Pancreas (tissue), 10 donors: ENCODE results near the gene PLK1. TPM values are rescaled to one million over a fixed set of nuclear protein-coding genes. Genes with fewer than 3 reads are reported as not detected.
A peak's percentile ranks its signal among the peaks of the same experiment; 100 is the strongest.
"Not testable (repeated sequence)": the region's sequence is repeated elsewhere in the genome, so short reads cannot be mapped to it uniquely, and the experiment has no call there.

Source experiments
- ATAC-seq, 4 donors: fragments of 200-7000 bp; cut with Tn5 transposase; one replicate each; pipeline versions ENCODE4 v1.8.0 to v1.9.1; 2020; ENCODE audit warnings: mild to moderate bottlenecking in 4 of 4, moderate library complexity in 4 of 4
- DNase-seq, 6 donors: peaks; one replicate each; pipeline ENCODE4 v3.0.0-alpha.2; 2020
- FAIRE-seq: peaks from 2 replicates; lab custom pipeline; 2012; peaks lifted over from hg19 to GRCh38; lab: Jason Lieb, UNC
- H3K27ac ChIP-seq, 4 donors: fragments of 200-600 bp; sonication (generic); 1 replicate in 3 of 4; 2 replicates in 1 of 4; pipeline versions ENCODE4 v1.5.0 to v1.8.0; 2020
- H3K27me3 ChIP-seq, 4 donors: fragments of 200-600 bp; one replicate each; pipeline ENCODE4 v1.8.0; 2021
- H3K36me3 ChIP-seq, 3 donors: fragments of 200-600 bp; sonication (generic) in 1 of 3; one replicate each; pipeline versions ENCODE4 v1.5.0 to v1.8.0; 2020 to 2021
- H3K4me1 ChIP-seq, 3 donors: fragments of 200-600 bp; one replicate each; pipeline ENCODE4 v1.8.0; 2021
- H3K4me3 ChIP-seq, 4 donors: fragments of 200-600 bp; sonication (generic) in 2 of 4; one replicate each; pipeline versions ENCODE4 v1.5.0 to v1.8.0; 2020 to 2021
- H3K9me3 ChIP-seq, 4 donors: fragments of 200-600 bp; one replicate each; pipeline ENCODE4 v1.8.0; 2021
- WGBS, 2 donors: extraction: QIAGEN DNeasy Blood & Tissue Kit; methylation state at CpG; one replicate each; pipeline ENCODE4 v1.1.7; 2013; 5-methylcytosine and 5-hydroxymethylcytosine counted together
- intact Hi-C, 3 donors: fragments of 100-400 bp; cut with DNase I; formaldehyde crosslinking; loops; one replicate each; pipeline versions ENCODE4 v1.11.1 to v1.14.2; 2022
- polyA plus RNA-seq, 2 donors: library from polyadenylated mRNA; stranded (reverse); fragments of 200-250 nt; gene quantifications; one replicate each; pipeline ENCODE4 v1.2.3, GENCODE V29; 2013
- total RNA-seq, 6 donors: library from RNA; stranded (reverse); fragmentation: NEBNext Ultra II Directional in 4 of 6; extraction: Animal tissue kit (Norgen Biotek cat#: 25700) in 4 of 6; gene quantifications; one replicate each; pipeline versions ENCODE4 v1.2.1 to v1.2.4, GENCODE V29; 2021 to 2023
- TF ChIP-seq, protein P1 (sequence below), 4 donors: fragments of 200-600 bp; sonication (generic) in 3 of 4; IDR thresholded peaks; one replicate each; pipeline versions ENCODE4 v1.5.0 to v1.8.0; 2021; ENCODE audit warnings: antibody characterized with exemption in 4 of 4
- donor health status: healthy with polysubstance abuse.
- donor health status: DM: no; HTN: no; CAD: no; lungs with moderate emphysema.
- donor health status: DM: no; HTN: no; CAD: no.
- donor health status: control.
- donor health status: control.
- donor health status: Bipolar disorder and iron deficiency.
- donor health status: DM: yes; HTN: yes; CAD: no.
- donor health status: DM: no; HTN: no; CAD: no.
- donor health status: DM: no; HTN: no; CAD: no.
- donor health status: DM: yes; HTN: yes; CAD: no.

Gene PLK1
- total RNA-seq = 1 to 10 TPM in 4 of 6 donors, under 1 TPM in 2; 0.31 to 2.7 (median 1.1) TPM
- polyA plus RNA-seq = 1 to 10 TPM; 1.6 to 2.4 TPM

DNA sequence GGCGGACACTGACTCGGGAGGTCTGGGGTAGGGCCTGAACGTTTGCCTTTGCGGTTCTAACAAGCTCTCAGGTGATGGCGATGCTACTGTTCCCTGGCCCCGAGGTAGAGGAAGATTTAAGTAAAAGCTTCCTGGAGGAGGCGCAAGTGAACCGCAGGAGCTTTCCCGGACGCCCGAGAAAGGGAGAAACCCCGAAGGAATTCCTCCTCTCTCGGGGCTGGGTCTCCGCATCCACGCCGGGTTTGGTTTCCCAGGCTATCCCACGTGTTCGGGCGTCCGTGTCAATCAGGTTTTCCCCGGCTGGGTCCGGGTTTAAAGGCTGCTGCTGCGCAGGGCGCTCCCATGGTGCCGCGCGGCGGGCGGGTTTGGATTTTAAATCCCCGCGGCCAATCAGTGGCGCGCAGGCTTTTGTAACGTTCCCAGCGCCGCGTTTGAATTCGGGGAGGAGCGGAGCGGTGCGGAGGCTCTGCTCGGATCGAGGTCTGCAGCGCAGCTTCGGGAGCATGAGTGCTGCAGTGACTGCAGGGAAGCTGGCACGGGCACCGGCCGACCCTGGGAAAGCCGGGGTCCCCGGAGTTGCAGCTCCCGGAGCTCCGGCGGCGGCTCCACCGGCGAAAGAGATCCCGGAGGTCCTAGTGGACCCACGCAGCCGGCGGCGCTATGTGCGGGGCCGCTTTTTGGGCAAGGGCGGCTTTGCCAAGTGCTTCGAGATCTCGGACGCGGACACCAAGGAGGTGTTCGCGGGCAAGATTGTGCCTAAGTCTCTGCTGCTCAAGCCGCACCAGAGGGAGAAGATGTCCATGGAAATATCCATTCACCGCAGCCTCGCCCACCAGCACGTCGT, at the start of gene PLK1:
Gene PLK1, plus strand, starts transcription at position 460 of the 844 bp plus-strand sequence. Its CDS starts 44 bp downstream, at position 504.
- FAIRE-seq (no peak), ATAC-seq (peak; percentile 85 to 93 (median 90)), DNase-seq (peak; percentile 58 to 87 (median 66))
- Histone ChIP-seq H3K36me3 (no peaks in the 10 kb centered on the region), H3K9me3 (no peaks in the 10 kb centered on the region), H3K4me1 (peaks cover 5 to 12% (median 9%) of the 10 kb centered on the region in 3 donors), H3K27ac (no peak within 1 kb of the TSS), H3K4me3 (peak within 1 kb of the TSS; percentile 24 to 48 (median 33)), H3K27me3 (no peaks in the 10 kb centered on the region)
- intact Hi-C loops = no loop called here
- WGBS, 2 donors = 2% methylated on average over 75 of the region's 75 CpGs
- TF ChIP-seq, protein P1, sequence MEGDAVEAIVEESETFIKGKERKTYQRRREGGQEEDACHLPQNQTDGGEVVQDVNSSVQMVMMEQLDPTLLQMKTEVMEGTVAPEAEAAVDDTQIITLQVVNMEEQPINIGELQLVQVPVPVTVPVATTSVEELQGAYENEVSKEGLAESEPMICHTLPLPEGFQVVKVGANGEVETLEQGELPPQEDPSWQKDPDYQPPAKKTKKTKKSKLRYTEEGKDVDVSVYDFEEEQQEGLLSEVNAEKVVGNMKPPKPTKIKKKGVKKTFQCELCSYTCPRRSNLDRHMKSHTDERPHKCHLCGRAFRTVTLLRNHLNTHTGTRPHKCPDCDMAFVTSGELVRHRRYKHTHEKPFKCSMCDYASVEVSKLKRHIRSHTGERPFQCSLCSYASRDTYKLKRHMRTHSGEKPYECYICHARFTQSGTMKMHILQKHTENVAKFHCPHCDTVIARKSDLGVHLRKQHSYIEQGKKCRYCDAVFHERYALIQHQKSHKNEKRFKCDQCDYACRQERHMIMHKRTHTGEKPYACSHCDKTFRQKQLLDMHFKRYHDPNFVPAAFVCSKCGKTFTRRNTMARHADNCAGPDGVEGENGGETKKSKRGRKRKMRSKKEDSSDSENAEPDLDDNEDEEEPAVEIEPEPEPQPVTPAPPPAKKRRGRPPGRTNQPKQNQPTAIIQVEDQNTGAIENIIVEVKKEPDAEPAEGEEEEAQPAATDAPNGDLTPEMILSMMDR (IDR thresholded peaks at IDR 0.05) = no peak

DNA sequence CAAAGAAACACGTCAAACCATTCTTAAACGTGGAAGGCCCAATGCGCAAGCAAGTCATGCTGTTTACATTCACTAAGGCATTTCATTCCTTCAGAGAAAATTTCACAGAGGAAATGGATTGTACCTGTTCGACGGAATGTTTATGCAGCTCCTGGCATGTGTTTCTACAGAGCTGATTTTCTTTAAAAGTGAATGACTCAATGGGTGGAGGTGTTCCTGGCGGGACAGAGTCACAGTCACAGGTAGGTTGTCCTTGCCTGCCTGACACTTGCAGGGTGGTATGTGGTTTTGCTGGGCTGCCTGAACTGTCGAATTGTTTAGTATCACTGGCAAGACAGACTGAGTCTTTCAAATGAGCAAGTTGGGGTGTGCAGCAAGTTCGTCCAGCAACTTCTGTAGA, 49.2 kb upstream of the PLK1 start:
- H3K27me3 ChIP-seq = no peaks in the 10 kb centered on the region
- no peaks in the 10 kb centered on the region for H3K9me3 ChIP-seq
- intact Hi-C loops = no loop called here
- H3K4me1 ChIP-seq = no peaks in the 10 kb centered on the region
- ATAC-seq (peak in 1 of 4 donors; percentile 37), DNase-seq (no peak), FAIRE-seq (no peak)
- peaks cover 0 to 18% (median 6%) of the 10 kb centered on the region in 3 donors for H3K36me3 ChIP-seq
- TF ChIP-seq, protein P1 (IDR thresholded peaks at IDR 0.05) = no peak
- no peak overlapping the region for H3K4me3 ChIP-seq
- 90% methylated on average over 8 of the region's 8 CpGs for WGBS, 2 donors
- no peak overlapping the region for H3K27ac ChIP-seq

GRCh38 chr16:23631874-23632273, 46.8 kb upstream of the PLK1 start:
- H3K36me3 ChIP-seq = peaks cover 0 to 20% (median 9%) of the 10 kb centered on the region in 3 donors
- FAIRE-seq, H3K27me3 ChIP-seq, ATAC-seq, DNase-seq, H3K27ac ChIP-seq, H3K4me1 ChIP-seq, intact Hi-C loops, H3K9me3 ChIP-seq, H3K4me3 ChIP-seq: not testable (repeated sequence)
- 97 to 100% methylated on average over 3 of the region's 3 CpGs for WGBS, 2 donors

- intact Hi-C loops = no loop called here
- Histone ChIP-seq H3K9me3 (no peaks in the 10 kb centered on the region), H3K27me3 (no peaks in the 10 kb centered on the region), H3K4me1 (peaks cover 0 to under 1% (median 0%) of the 10 kb centered on the region in 3 donors), H3K27ac (no peak overlapping the region), H3K4me3 (no peak overlapping the region), H3K36me3 (peaks cover 0 to 18% (median 4%) of the 10 kb centered on the region in 3 donors)
- TF ChIP-seq, protein P1 (IDR thresholded peaks at IDR 0.05) = no peak
- 91 to 94% methylated on average over 4 of the region's 4 CpGs for WGBS, 2 donors
- DNase-seq = no peak
- ATAC-seq = no peak
- FAIRE-seq = no peak
These were observed 44.1 kb upstream of the PLK1 start for GRCh38 chr16:23634461-23635036.

DNA sequence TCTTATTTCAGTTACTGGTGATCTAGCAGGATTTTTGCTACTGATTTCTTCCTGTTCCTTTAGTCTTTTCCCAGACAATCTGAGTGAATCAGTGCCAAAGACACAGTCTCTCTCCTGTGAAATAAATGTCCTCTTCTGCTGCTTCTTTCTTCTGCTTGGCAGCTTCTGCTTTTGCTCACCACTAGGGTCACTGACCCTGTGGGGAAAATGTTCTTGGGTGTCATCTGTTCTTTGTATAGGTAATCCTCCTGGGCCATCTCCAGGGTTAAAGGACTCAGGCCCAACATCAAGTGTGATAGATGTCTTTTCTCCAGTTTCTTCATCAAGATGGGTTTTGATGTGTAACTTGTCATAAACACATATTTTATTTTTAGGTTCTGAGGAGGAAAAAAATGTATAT, 42.7 kb upstream of the PLK1 start:
- no peaks in the 10 kb centered on the region for H3K9me3 ChIP-seq
- peaks cover 0 to 14% (median 0%) of the 10 kb centered on the region in 3 donors for H3K36me3 ChIP-seq
- peaks cover 0 to 10% (median 7%) of the 10 kb centered on the region in 3 donors for H3K4me1 ChIP-seq
- no peak for FAIRE-seq
- ATAC-seq = no peak
- DNase-seq = no peak
- intact Hi-C loops = no loop called here
- H3K27me3 ChIP-seq = no peaks in the 10 kb centered on the region
- H3K27ac ChIP-seq = no peak overlapping the region
- no peak overlapping the region for H3K4me3 ChIP-seq
- TF ChIP-seq, protein P1 (IDR thresholded peaks at IDR 0.05) = no peak
